C4-2B (cell line): ENCODE measurements around the gene ANKLE1.

Experiments used
- ZFX ChIP-seq: fragments of 450-650 bp; IDR thresholded peaks from 2 replicates; pipeline ENCODE4 v1.6.1; 2017
- TF ChIP-seq, protein P1 (sequence below): fragments of 450-650 bp; conservative IDR thresholded peaks from 2 replicates; pipeline ENCODE4 v1.5.1; 2017; ENCODE audit warnings: mild to moderate bottlenecking

DNA sequence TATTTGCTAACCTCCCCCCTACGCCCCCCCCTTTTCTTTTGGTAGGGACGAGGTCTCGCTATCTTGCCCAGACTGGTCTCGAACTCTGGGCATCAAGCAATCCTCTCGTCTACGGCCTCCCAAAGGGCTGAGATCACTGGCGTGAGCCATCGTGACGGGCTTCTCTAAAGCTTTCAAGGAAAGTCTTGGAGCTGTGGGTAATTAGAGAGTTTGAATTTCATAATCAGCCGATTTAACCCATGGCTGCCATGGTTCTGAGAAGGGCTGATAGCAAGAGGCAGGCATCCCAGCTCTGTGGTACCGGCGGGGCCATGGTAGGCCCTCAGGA, 22.2 kb downstream of the ANKLE1 start:
- TF ChIP-seq, protein P1, sequence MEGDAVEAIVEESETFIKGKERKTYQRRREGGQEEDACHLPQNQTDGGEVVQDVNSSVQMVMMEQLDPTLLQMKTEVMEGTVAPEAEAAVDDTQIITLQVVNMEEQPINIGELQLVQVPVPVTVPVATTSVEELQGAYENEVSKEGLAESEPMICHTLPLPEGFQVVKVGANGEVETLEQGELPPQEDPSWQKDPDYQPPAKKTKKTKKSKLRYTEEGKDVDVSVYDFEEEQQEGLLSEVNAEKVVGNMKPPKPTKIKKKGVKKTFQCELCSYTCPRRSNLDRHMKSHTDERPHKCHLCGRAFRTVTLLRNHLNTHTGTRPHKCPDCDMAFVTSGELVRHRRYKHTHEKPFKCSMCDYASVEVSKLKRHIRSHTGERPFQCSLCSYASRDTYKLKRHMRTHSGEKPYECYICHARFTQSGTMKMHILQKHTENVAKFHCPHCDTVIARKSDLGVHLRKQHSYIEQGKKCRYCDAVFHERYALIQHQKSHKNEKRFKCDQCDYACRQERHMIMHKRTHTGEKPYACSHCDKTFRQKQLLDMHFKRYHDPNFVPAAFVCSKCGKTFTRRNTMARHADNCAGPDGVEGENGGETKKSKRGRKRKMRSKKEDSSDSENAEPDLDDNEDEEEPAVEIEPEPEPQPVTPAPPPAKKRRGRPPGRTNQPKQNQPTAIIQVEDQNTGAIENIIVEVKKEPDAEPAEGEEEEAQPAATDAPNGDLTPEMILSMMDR: no peak
- TF ChIP-seq ZFX: no peak
